ENCODE data around the gene KRTAP9-6. TPM values are rescaled to one million over a fixed set of nuclear protein-coding genes. Genes with fewer than 3 reads are reported as not detected.

KRTAP9-6 gene
- total and polyA plus RNA-seq, 9 of the 15 experiments (the other 6 are each of a cell fraction or from before 2014, with no cell fraction given), result not detected

- TF ChIP-seq PRDM10 (IDR thresholded peaks at IDR 0.05; ENCODE audit: partially characterized antibody) (no peak), MBD2 (IDR thresholded peaks at IDR 0.05; ENCODE audit: borderline replicate concordance, low read depth) (no peak), MEF2D (tag; conservative IDR thresholded peaks at IDR 0.05; ENCODE audit: low read depth) (no peak), ZMIZ1 (IDR thresholded peaks at IDR 0.05; ENCODE audit: low read depth in 2 of 2, low read length in 2 of 2) (no peak), CTCF (IDR thresholded peaks at IDR 0.05 in 2 of 3, conservative IDR thresholded peaks at IDR 0.05 in 1 of 3; ENCODE audit: insufficient read depth in 2 of 3, low read depth in 1 of 3, low read length in 3 of 3) (no peak), NEUROD1 (IDR thresholded peaks at IDR 0.05; ENCODE audit: borderline replicate concordance, low read depth, low read length, partially characterized antibody) (no peak), MYNN (IDR thresholded peaks at IDR 0.05) (no peak), MYNN (CRISPR knock-in tag; IDR thresholded peaks at IDR 0.05) (no peak), SAFB (IDR thresholded peaks at IDR 0.05; ENCODE audit: borderline replicate concordance, low read depth, low read length) (no peak), E2F6 (IDR thresholded peaks at IDR 0.05; ENCODE audit: borderline replicate concordance in 1 of 2, extremely low read depth in 1 of 2, insufficient read depth in 1 of 2, insufficient read length in 1 of 2, low read depth in 1 of 2, low read length in 1 of 2, poor library complexity in 1 of 2, severe bottlenecking in 1 of 2) (no peak), ZNF507 (tag; conservative IDR thresholded peaks at IDR 0.05) (no peak)
These were observed 2.0 kb upstream of the KRTAP9-6 start (continued) for GRCh38 chr17:41263212-41263611.
